Kidney (tissue), 14 donors: Measurements from ENCODE around the gene INPP5E. TPM values are rescaled to one million over a fixed set of nuclear protein-coding genes. Genes with fewer than 3 reads are reported as not detected.
A peak's percentile ranks its signal among the peaks of the same experiment; 100 is the strongest.

ENCODE experiments used
- DNase-seq, 5 donors: peaks; one replicate each; pipeline ENCODE4 v3.0.0-alpha.2; 2013 to 2020
- FAIRE-seq: peaks from 2 replicates; lab custom pipeline; 2012; peaks lifted over from hg19 to GRCh38; lab: Jason Lieb, UNC
- H3K27ac ChIP-seq, 2 donors: one replicate each; pipeline ENCODE4 v1.7.0; 2013; ENCODE audit warnings: low read depth in 2 of 2, low read length in 2 of 2, inconsistent platforms in 1 of 2
- H3K27me3 ChIP-seq: one replicate; pipeline ENCODE4 v1.7.1; 2013; ENCODE audit warnings: low read length, inconsistent platforms; ENCODE audit not compliant: control insufficient read depth, insufficient read depth
- H3K36me3 ChIP-seq, 3 donors: one replicate each; pipeline versions ENCODE4 v1.7.0 to v1.7.1; 2013; ENCODE audit warnings: low read length in 3 of 3, control low read depth in 1 of 3, inconsistent platforms in 1 of 3; ENCODE audit not compliant: insufficient read depth in 3 of 3, control insufficient read depth in 2 of 3
- H3K4me1 ChIP-seq, 3 donors: one replicate each; pipeline versions ENCODE4 v1.7.0 to v1.7.1; 2013; ENCODE audit warnings: low read length in 3 of 3, inconsistent platforms in 1 of 3, low read depth in 1 of 3; ENCODE audit not compliant: control insufficient read depth in 2 of 3, insufficient read depth in 2 of 3
- H3K4me3 ChIP-seq, 3 donors: one replicate each; pipeline versions ENCODE4 v1.7.0 to v1.8.1; 2013; ENCODE audit warnings: low read length in 3 of 3, control low read depth in 1 of 3, inconsistent platforms in 1 of 3
- H3K9ac ChIP-seq, 3 donors: one replicate each; pipeline versions ENCODE4 v1.7.0 to v1.7.1; 2013; ENCODE audit warnings: low read length in 3 of 3, control low read depth in 1 of 3, inconsistent platforms in 1 of 3
- H3K9me3 ChIP-seq, 3 donors: one replicate each; pipeline versions ENCODE4 v1.7.0 to v1.7.1; 2013; ENCODE audit warnings: low read length in 3 of 3, control low read depth in 1 of 3, inconsistent platforms in 1 of 3; ENCODE audit not compliant: control insufficient read depth in 2 of 3, insufficient read depth in 1 of 3
- CTCF ChIP-seq: IDR thresholded peaks from 3 replicates; pipeline ENCODE4 v1.5.1; 2012; ENCODE audit warnings: mild to moderate bottlenecking, moderate library complexity, borderline replicate concordance; ENCODE audit not compliant: insufficient read depth; ENCODE audit errors: extremely low read depth
- intact Hi-C: fragments of 100-400 bp; cut with DNase I; formaldehyde crosslinking; loops from one replicate; pipeline ENCODE4 v1.11.1; 2022
- polyA plus RNA-seq: library from polyadenylated mRNA; stranded (reverse); fragments of 350-450 nt; fragmentation: Illumina TruSeq; extraction: RNeasy Lipid Tissue Mini Kit (QIAGEN cat#74804); gene quantifications from one replicate; pipeline ENCODE4 v1.2.3, GENCODE V29; 2014; ENCODE audit warnings: low read depth, low replicate concordance; ENCODE audit not compliant: insufficient read depth
- total RNA-seq: library from RNA; stranded (reverse); fragmentation: NEBNext Ultra II Directional; extraction: Animal tissue kit (Norgen Biotek cat#: 25700); gene quantifications from one replicate; pipeline ENCODE4 v1.2.1, GENCODE V29; 2021
- donor health status: control.
- donor health status: control.
- donor health status: control.
- donor health status: control.
- donor health status: control.
- donor health status: DM: yes; HTN: yes; CAD: no.
- donor health status: Normal renal cell carcinoma (clear cell type).

The INPP5E gene
- total and polyA plus RNA-seq, 2 donors from 2014 or later: 6.9 to 14.0 TPM

GRCh38 chr9:136470792-136471469 is 31.3 kb upstream of the INPP5E start:
- Histone ChIP-seq H3K4me3 (no peak overlapping the region), H3K36me3 (peaks cover 2 to 70% (median 47%) of the 10 kb centered on the region in 3 donors), H3K9ac (no peak overlapping the region), H3K27me3 (no peaks in the 10 kb centered on the region), H3K27ac (no peak overlapping the region), H3K9me3 (no peaks in the 10 kb centered on the region), H3K4me1 (peaks cover 0 to 15% (median 12%) of the 10 kb centered on the region in 3 donors)
- no peak for FAIRE-seq
- DNase-seq: no peak
- intact Hi-C loops: no loop called here
- no peak for TF ChIP-seq CTCF

- intact Hi-C loops: no loop called here
- Histone ChIP-seq H3K27me3 (no peaks in the 10 kb centered on the region), H3K4me1 (peaks cover 0 to 15% (median 12%) of the 10 kb centered on the region in 3 donors), H3K27ac (no peak overlapping the region), H3K9me3 (no peaks in the 10 kb centered on the region), H3K36me3 (peaks cover 2 to 66% (median 42%) of the 10 kb centered on the region in 3 donors), H3K9ac (no peak overlapping the region), H3K4me3 (no peak overlapping the region)
- no peak for TF ChIP-seq CTCF
- DNase-seq (no peak), FAIRE-seq (no peak)
Measured at GRCh38 chr9:136470356-136470755, 30.7 kb upstream of the INPP5E start.

GRCh38 chr9:136467766-136468165 is 28.1 kb upstream of the INPP5E start:
- no peak for DNase-seq
- intact Hi-C loops: no loop called here
- Histone ChIP-seq H3K27ac (no peak overlapping the region), H3K36me3 (peaks cover 0 to 63% (median 44%) of the 10 kb centered on the region in 3 donors), H3K9ac (no peak overlapping the region), H3K4me3 (no peak overlapping the region), H3K4me1 (peaks cover 0 to 15% (median 12%) of the 10 kb centered on the region in 3 donors), H3K9me3 (no peaks in the 10 kb centered on the region), H3K27me3 (no peaks in the 10 kb centered on the region)
- TF ChIP-seq CTCF: no peak
- FAIRE-seq: no peak

- intact Hi-C loops: no loop called here
- TF ChIP-seq CTCF: no peak
- no peak for FAIRE-seq
- Histone ChIP-seq H3K4me1 (peaks cover 0 to 12% (median 10%) of the 10 kb centered on the region in 3 donors), H3K9ac (no peak overlapping the region), H3K36me3 (peaks cover 0 to 68% (median 45%) of the 10 kb centered on the region in 3 donors), H3K27me3 (no peaks in the 10 kb centered on the region), H3K27ac (no peak overlapping the region), H3K4me3 (no peak overlapping the region), H3K9me3 (no peaks in the 10 kb centered on the region)
- peak in 1 of 5 donors; percentile 56 for DNase-seq
Measured at GRCh38 chr9:136466155-136466541, 26.5 kb upstream of the INPP5E start.
